ENCODE data around the gene ENAH. TPM values are rescaled to one million over a fixed set of nuclear protein-coding genes. Genes with fewer than 3 reads are reported as not detected.
A peak's percentile ranks its signal among the peaks of the same experiment; 100 is the strongest.

The ENAH gene
- polyA plus RNA-seq, 1 of the 3 experiments (the other 2 are of a cell fraction) = 48.9 TPM

DNA sequence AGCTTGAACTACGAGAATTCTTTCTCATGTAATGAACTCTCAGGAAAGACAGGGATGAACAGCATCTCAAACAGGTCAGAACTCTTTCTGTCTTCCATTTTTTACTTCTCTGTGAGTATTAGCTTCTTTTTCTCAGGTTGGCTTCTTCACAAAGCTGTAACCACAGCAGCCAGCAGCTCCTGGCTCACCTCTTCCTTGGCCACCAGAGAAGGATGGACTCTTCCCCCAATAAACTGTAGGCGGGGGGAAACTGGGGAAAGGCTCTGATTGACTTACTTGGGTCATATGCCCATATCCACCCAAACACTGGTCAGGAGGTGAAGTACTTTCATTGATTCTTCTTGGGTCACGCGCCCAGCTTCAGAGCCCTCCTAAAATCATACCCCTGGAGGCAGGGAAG, 14.4 kb upstream of the ENAH start:
- no peaks in the 10 kb centered on the region for H3F3A ChIP-seq (replicated peaks; ENCODE audit: insufficient read depth)
- DNase-seq = no peak
- H3K4me3 ChIP-seq (ENCODE audit: low read depth in 2 of 2, low read length in 1 of 2) = no peak overlapping the region
- ChIA-PET CTCF (interaction anchor here (1.3 kb wide), 1 partner anchor 9 kb away, joined by 3 read pairs; no protein-coding TSS in a partner anchor), POLR2A (interaction anchor here (1.5 kb wide), 1 partner anchor 14 kb away, joined by 4 read pairs; the partner anchor contains the start of gene ENAH)
- H3K27ac ChIP-seq (ENCODE audit: low read depth in 2 of 2, low read length in 1 of 2) = peak overlapping the region in 1 of 2 experiments; percentile 5; a peak in 1 of 4 replicates
- WGBS (ENCODE audit: low lambda C conversion rate) = 88% methylated on average over 4 of the region's 4 CpGs
- no peak overlapping the region for H3K4me2 ChIP-seq
- H3K9ac ChIP-seq = no peak overlapping the region
- no peaks in the 10 kb centered on the region for H3K79me2 ChIP-seq (ENCODE audit: insufficient read depth)
- TF ChIP-seq TCF12 (IDR thresholded peaks at IDR 0.05) = no peak
- no peak for TF ChIP-seq RFX5 (IDR thresholded peaks at IDR 0.05; ENCODE audit: low read length)
- no peak for TF ChIP-seq ELF1 (IDR thresholded peaks at IDR 0.05)
- no peak for TF ChIP-seq CHD2 (IDR thresholded peaks at IDR 0.05; ENCODE audit: low read length, partially characterized antibody)
- TF ChIP-seq EP300 (IDR thresholded peaks at IDR 0.05; ENCODE audit: borderline replicate concordance in 1 of 2, low read depth in 1 of 2, low read length in 1 of 2) = no peak
- H3K36me3 ChIP-seq (replicated peaks in 1 of 2; ENCODE audit: control insufficient read depth in 1 of 2, insufficient read depth in 2 of 2, low read length in 1 of 2) = no peaks in the 10 kb centered on the region
- H3K27me3 ChIP-seq (ENCODE audit: insufficient read depth) = no peaks in the 10 kb centered on the region
- H2AFZ ChIP-seq (ENCODE audit: low read depth) = no peak overlapping the region
- no peaks in the 10 kb centered on the region for H3K9me2 ChIP-seq
- H3K9me3 ChIP-seq = no peaks in the 10 kb centered on the region
- peaks cover 0 to 2% of the 10 kb centered on the region in 2 experiments; a peak in 1 of 4 replicates for H3K4me1 ChIP-seq (ENCODE audit: control insufficient read depth in 1 of 2, insufficient read depth in 2 of 2, low read depth in 1 of 2, low read length in 1 of 2)
- no peaks in the 10 kb centered on the region for H4K20me1 ChIP-seq (ENCODE audit: insufficient read depth)

DNA sequence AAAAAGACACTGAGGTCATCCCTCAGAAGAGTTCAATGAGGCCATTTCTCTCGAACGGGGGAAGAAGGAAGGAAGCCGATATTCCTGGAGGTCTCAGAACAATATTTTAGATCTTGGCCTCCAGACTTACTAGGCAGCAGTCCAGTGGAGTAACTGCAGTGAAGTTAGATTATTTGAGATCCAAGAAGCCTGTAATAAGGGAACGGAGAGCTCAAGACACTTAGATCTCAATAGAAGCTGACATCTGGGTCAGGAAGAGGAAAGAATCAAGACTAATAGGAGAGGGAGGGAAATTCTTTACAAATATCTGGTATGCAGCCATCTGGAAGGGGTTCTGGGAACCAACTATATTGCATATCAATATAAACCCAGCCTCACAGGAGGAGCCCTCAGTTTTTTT, 13.6 kb upstream of the ENAH start:
- H3K9me2 ChIP-seq = no peaks in the 10 kb centered on the region
- H3K4me2 ChIP-seq = no peak overlapping the region
- CTCF ChIA-PET = interaction anchor here (1.1 kb wide), 1 partner anchor 17 kb away, joined by 4 read pairs; no protein-coding TSS in a partner anchor
- H2AFZ ChIP-seq (ENCODE audit: low read depth) = no peak overlapping the region
- no peaks in the 10 kb centered on the region for H3K9me3 ChIP-seq
- no peaks in the 10 kb centered on the region for H3K36me3 ChIP-seq (replicated peaks in 1 of 2; ENCODE audit: control insufficient read depth in 1 of 2, insufficient read depth in 2 of 2, low read length in 1 of 2)
- H3K4me1 ChIP-seq (ENCODE audit: control insufficient read depth in 1 of 2, insufficient read depth in 2 of 2, low read depth in 1 of 2, low read length in 1 of 2) = peaks cover 0 to 2% of the 10 kb centered on the region in 2 experiments; a peak in 1 of 4 replicates
- no peaks in the 10 kb centered on the region for H3F3A ChIP-seq (replicated peaks; ENCODE audit: insufficient read depth)
- no peak overlapping the region for H3K9ac ChIP-seq
- TF ChIP-seq GATA2 (CRISPR knock-in tag; IDR thresholded peaks at IDR 0.05) (no peak), NRF1 (IDR thresholded peaks at IDR 0.05; ENCODE audit: low read depth, low read length) (no peak), FOXM1 (IDR thresholded peaks at IDR 0.05; ENCODE audit: low read depth) (no peak), GABPA (IDR thresholded peaks at IDR 0.05; ENCODE audit: low read depth) (no peak), EP300 (IDR thresholded peaks at IDR 0.05; ENCODE audit: borderline replicate concordance in 1 of 2, low read depth in 1 of 2, low read length in 1 of 2) (no peak), EZH2phosphoT487 (IDR thresholded peaks at IDR 0.05; ENCODE audit: borderline replicate concordance, low read depth) (no peak), NFIC (IDR thresholded peaks at IDR 0.05; ENCODE audit: borderline replicate concordance) (no peak), RCOR1 (IDR thresholded peaks at IDR 0.05; ENCODE audit: low read length) (no peak), ELF1 (IDR thresholded peaks at IDR 0.05) (no peak), SMC3 (IDR thresholded peaks at IDR 0.05; ENCODE audit: low read depth, low read length) (no peak)
- TF ChIP-seq, protein P1, sequence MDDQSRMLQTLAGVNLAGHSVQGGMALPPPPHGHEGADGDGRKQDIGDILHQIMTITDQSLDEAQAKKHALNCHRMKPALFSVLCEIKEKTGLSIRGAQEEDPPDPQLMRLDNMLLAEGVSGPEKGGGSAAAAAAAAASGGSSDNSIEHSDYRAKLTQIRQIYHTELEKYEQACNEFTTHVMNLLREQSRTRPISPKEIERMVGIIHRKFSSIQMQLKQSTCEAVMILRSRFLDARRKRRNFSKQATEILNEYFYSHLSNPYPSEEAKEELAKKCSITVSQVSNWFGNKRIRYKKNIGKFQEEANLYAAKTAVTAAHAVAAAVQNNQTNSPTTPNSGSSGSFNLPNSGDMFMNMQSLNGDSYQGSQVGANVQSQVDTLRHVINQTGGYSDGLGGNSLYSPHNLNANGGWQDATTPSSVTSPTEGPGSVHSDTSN (IDR thresholded peaks at IDR 0.05) = no peak
- TF ChIP-seq, protein P2, sequence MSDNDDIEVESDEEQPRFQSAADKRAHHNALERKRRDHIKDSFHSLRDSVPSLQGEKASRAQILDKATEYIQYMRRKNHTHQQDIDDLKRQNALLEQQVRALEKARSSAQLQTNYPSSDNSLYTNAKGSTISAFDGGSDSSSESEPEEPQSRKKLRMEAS (IDR thresholded peaks at IDR 0.05; ENCODE audit: low read depth) = no peak
- TF ChIP-seq, protein P3, sequence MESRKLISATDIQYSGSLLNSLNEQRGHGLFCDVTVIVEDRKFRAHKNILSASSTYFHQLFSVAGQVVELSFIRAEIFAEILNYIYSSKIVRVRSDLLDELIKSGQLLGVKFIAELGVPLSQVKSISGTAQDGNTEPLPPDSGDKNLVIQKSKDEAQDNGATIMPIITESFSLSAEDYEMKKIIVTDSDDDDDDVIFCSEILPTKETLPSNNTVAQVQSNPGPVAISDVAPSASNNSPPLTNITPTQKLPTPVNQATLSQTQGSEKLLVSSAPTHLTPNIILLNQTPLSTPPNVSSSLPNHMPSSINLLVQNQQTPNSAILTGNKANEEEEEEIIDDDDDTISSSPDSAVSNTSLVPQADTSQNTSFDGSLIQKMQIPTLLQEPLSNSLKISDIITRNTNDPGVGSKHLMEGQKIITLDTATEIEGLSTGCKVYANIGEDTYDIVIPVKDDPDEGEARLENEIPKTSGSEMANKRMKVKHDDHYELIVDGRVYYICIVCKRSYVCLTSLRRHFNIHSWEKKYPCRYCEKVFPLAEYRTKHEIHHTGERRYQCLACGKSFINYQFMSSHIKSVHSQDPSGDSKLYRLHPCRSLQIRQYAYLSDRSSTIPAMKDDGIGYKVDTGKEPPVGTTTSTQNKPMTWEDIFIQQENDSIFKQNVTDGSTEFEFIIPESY (IDR thresholded peaks at IDR 0.05; ENCODE audit: borderline replicate concordance, low read depth) = no peak
- TF ChIP-seq, protein P4, sequence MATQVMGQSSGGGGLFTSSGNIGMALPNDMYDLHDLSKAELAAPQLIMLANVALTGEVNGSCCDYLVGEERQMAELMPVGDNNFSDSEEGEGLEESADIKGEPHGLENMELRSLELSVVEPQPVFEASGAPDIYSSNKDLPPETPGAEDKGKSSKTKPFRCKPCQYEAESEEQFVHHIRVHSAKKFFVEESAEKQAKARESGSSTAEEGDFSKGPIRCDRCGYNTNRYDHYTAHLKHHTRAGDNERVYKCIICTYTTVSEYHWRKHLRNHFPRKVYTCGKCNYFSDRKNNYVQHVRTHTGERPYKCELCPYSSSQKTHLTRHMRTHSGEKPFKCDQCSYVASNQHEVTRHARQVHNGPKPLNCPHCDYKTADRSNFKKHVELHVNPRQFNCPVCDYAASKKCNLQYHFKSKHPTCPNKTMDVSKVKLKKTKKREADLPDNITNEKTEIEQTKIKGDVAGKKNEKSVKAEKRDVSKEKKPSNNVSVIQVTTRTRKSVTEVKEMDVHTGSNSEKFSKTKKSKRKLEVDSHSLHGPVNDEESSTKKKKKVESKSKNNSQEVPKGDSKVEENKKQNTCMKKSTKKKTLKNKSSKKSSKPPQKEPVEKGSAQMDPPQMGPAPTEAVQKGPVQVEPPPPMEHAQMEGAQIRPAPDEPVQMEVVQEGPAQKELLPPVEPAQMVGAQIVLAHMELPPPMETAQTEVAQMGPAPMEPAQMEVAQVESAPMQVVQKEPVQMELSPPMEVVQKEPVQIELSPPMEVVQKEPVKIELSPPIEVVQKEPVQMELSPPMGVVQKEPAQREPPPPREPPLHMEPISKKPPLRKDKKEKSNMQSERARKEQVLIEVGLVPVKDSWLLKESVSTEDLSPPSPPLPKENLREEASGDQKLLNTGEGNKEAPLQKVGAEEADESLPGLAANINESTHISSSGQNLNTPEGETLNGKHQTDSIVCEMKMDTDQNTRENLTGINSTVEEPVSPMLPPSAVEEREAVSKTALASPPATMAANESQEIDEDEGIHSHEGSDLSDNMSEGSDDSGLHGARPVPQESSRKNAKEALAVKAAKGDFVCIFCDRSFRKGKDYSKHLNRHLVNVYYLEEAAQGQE (IDR thresholded peaks at IDR 0.05; ENCODE audit: low read depth, low read length) = no peak
- no peaks in the 10 kb centered on the region for H3K79me2 ChIP-seq (ENCODE audit: insufficient read depth)
- no peaks in the 10 kb centered on the region for H3K27me3 ChIP-seq (ENCODE audit: insufficient read depth)
- POLR2A ChIA-PET = no interaction called here
- no peak overlapping the region for H3K4me3 ChIP-seq (ENCODE audit: low read depth in 2 of 2, low read length in 1 of 2)
- WGBS (ENCODE audit: low lambda C conversion rate) = 70% methylated on average over 4 of the region's 4 CpGs
- DNase-seq = no peak
- H4K20me1 ChIP-seq (ENCODE audit: insufficient read depth) = no peaks in the 10 kb centered on the region
- H3K27ac ChIP-seq (ENCODE audit: low read depth in 2 of 2, low read length in 1 of 2) = peak overlapping the region in 1 of 2 experiments; percentile 89; a peak in 3 of 4 replicates
